ENCODE data around the gene ITGBL1.

The ITGBL1 gene

DNA sequence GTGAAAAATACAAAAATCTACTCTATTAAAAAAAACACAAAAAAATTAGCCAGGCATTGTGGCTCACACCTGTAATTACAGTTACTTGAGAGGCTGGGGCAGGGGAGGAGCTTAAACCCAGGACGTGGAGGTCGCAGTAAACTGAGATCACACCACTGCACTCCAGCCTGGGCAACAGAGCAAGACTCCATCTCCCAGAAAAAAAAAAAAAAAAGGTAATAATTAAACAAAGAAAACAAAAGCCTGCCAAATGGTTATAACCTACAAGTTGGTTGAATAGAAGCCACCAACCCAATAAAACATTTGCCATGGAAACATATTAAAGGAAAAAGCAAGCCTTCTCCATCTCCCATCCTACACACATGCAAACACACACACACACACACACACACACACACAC, 255.2 kb downstream of the ITGBL1 start:
- FAIRE-seq = no peak

DNA sequence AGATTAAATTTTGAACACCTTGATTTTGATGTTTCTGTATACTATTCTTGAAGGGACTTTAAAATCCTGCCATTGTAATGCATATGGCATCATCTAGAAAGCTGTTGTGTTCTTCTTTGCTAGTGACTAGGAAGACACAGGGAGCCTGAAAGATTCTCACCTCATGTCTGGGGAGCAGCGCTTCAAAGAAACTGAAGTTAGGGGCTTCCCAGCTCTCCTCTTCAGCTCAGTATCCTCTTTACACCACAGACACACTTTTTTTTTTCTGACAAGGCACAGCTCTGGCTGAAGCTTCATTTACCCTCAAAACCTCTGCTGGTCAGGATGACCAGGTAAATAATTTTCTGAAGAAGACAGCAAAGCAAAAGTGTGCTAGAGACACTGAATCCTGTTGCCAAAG, 255.6 kb downstream of the ITGBL1 start:
- no peak for FAIRE-seq

DNA sequence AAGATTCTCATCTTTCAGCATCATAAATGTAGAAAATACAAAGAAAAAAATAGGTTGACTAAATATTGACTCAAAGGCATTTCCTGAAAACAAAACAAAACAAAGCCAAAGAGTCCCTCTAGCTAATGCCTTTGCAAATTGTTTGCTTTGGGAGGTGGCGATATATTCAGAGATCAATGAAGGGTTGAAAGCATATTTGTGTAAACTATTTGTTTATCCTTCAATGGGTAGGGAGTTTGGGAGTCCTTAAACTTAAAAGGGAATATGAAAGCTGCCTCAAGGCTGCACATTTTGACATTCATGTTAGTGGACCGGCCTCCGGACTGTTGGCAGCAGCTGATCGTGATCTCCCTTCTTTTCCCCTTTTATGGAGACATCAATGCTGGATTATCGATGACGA, 257.5 kb downstream of the ITGBL1 start:
- FAIRE-seq = no peak

DNA sequence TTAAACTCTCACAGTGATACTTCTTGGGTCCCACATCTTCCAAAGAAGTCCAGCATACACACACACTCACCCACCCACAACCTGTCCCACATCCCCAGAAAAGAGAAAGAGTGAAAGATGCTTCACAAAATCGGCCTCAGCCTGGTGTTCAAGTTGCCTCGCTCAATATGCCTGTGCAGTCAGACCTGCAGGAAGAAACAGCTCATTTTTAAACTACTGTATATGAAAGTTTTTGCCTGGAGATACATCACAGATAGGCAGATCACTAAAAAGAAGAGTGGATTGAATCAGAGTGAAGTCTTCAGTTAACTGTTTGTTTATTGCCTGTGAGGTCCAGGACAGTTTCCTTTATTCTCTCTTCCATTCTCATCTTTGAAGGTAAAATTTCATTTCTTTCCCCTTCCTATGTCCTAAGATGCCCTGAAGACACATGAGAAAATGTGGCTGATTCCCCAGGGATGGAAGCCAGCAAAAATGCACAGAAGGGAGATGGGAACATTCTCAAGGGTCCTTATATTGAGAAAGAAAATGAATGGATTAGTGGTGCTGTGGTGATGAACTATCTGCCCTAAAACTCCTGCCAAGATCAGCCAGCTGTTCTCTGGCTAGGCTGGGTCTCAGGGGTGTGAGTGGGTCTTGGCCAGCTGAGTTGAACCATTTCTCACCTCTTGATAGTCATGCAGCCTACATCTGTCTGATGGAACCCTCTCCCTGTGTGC, 259.0 kb downstream of the ITGBL1 start:
- no peak for FAIRE-seq

DNA sequence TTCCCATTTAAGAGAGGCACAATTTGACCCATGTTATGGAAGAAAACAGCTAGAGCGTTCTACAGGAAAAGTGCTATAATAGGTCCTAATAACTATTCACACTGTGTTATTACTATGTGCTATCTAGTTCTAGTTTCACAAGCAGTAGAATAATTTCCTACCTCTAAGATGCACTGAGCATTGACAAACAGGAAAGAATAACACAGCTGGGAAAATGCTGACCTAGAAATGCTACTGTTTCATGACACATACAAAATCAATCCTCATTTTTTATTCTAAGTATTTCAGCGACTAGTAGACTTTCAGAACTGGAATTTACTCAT, 259.5 kb downstream of the ITGBL1 start:
- no peak for FAIRE-seq

DNA sequence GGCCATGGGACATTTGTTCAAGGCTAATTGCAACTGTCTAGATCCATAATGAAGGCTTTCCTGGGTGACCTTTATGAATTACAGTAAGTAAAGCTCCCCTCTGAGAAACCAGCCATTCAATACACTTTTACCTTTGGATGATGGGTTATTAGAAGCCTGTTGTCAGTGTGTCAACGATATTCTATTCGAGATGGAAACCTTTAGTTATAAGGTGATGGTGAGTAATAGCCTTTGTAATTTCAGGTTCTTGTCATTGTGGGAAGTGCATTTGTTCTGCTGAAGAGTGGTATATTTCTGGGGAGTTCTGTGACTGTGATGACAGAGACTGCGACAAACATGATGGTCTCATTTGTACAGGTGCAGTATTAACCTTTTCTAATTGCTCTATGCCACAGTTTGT, 261.7 kb downstream of the ITGBL1 start:
- FAIRE-seq = no peak

DNA sequence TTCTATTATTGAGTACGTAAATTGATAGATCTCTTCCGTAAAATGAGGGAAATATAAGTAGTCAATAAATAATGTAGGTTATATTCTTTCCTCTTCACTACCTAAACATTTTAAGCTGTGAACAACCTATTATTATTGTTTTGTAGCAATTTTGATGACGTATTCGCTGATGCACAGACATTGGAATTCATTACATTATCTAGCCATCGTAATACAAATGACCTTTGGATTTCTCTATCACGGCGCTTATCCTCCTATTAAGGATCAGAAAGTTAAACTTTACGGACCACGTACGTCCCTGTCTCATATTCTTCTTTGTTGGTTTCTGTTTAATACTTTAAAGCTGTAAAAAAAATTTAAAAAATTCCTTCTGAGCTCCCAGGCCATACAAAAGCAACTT, 264.9 kb downstream of the ITGBL1 start:
- FAIRE-seq = no peak

DNA sequence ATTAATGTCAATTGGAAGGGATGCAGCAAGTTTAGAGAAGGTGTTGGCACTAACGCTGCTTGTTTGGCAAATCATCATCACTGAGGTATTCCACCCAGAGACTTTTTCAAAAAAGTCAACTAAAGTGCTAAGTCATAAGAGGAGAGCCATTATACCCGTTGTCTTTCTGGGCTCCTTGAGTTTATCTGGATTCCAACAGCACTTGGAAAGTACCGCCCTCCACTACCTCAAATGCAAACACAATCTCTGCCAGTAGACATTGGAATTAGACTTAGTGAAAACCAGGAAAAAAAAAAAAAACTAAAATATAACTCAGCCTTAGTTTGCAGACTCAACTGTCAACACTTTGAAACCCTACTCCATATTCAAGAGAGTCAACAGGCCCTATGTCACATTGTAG, 266.0 kb downstream of the ITGBL1 start:
- no peak for FAIRE-seq

DNA sequence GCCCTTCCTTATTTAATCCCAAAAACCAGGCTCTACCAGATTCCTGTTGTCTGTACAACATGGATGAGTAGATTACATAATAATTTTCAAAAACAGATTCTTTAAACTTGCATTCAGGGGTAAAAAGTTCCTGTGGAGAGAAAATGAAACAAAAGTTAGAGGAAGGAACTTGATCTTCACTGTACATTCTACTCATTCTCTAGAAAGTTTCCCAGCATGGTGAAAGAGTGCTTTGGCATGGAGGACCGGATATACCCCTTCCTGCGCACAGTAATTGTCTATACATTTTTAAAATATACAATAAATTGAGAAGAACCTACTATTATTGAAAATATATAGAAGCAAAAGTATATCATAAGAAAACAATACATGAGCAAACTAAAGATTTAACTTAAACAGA, 274.2 kb downstream of the ITGBL1 start:
- FAIRE-seq = no peak

DNA sequence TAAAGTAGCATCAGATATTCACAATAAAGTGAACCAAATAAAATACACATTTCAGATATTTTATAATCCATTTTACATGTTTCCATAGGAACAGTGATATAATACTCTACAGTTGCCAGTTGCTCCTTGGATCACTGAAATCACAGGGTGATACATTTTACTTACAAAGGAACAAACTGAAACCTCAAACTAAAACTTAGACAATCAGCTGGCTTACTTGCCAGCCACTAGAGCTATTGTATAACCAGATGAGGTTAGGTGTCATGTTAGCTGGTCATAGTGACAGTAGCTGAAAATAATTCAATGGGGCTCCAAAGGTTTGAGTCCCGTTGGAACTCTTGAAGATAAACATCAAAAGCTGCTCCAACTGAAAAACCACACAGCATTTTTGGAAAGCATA, 274.6 kb downstream of the ITGBL1 start:
- no peak for FAIRE-seq

DNA sequence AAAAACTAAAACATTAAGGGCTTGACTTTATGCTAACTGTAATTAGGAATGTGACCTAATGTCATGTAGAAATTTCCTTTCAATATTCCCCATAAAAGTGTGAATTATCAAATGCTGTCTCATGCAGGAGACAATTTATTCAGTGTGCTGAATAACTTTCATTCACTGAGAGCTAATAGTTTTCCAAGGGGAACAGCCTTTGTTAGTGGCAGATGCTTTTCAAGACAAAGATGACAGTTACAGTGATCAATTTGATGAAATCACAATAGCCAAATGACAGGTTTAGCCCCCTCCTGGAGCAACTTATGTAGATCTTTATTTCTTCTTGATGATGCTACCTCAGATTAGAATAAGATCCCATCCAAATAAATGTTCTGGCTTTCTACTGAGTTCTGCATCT, 275.5 kb downstream of the ITGBL1 start:
- FAIRE-seq = no peak

DNA sequence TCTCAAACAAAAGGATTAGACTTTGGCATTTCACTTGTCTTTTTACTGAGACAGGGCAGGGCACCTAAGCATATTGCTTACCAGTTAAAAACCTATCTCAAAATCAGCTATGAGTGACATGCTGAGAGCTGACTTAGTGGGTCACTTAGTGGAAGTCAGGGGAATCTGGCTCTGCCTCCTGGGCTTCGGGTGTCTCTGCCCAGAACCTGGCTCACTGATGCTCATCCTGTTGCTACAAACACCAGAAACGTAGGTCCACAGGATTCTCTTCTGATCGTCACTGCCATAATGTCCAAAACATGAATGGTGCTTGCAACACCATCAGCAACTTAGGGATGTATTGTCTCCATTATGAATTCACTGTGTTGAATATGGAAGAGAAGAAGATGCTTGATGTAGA, 276.1 kb downstream of the ITGBL1 start:
- FAIRE-seq = no peak

DNA sequence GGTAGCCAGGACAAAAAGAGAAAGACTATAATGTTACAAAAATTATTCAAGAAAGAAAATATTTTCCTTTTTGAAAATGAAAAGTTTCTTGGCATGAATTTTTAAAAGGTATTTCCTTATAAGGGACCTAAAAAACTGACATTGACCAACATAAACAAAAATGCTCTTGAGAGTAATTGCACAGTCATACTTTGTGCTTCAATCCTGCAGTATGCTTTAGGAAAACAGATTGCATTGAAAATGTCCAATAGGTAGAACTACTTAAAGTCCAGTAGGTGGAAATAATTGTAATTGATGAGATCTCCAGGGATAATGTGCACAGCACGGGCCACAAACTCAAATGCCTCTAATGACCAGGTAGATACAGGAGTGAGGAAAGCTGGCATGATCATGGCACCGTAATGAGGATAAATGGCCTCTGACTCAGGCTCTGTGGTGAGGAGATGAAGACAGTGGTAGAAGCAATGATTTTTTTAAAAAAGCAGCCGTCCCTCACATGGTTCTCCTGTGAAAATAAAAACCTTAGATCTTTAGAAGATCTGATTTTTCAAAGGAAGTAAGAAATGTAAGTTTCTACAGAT, 278.0 kb downstream of the ITGBL1 start:
- no peak for FAIRE-seq

DNA sequence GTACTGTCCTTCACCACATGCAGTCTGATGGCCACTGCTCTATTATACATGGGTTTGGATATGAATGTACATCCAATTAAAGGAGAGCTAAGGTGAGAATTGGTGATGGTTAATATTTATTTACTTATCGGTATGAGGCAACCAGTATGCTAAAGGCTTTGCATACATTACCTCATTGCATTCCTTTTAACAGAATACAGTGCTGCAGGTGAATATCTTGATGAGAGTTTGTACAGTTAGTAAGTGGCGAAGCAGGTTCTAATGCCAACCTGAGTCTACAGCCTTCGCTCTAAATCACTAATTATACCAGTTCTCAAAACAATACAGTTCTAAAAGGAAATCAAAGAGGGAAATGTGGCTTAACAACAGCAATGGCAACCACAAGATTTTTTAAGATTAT, 284.1 kb downstream of the ITGBL1 start:
- no peak for FAIRE-seq

DNA sequence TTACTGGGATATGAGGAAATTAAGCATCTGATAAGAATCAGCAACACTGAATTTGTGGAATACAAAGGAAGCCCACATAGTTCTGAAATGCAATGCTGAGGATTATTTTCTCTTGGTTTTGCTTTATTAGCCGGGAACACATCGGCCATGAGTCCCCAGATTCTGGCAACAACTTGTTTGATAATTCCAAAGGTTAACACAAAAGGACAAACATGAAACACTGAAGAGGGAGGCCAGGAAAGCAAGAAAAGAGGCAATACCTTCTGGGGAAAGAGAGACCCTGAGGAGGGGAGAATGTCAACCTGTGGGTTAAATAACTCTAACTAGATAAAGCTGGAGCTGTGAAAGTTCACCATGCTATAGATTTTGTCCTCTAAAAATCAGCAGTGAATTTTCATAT, 285.9 kb downstream of the ITGBL1 start:
- FAIRE-seq = no peak

DNA sequence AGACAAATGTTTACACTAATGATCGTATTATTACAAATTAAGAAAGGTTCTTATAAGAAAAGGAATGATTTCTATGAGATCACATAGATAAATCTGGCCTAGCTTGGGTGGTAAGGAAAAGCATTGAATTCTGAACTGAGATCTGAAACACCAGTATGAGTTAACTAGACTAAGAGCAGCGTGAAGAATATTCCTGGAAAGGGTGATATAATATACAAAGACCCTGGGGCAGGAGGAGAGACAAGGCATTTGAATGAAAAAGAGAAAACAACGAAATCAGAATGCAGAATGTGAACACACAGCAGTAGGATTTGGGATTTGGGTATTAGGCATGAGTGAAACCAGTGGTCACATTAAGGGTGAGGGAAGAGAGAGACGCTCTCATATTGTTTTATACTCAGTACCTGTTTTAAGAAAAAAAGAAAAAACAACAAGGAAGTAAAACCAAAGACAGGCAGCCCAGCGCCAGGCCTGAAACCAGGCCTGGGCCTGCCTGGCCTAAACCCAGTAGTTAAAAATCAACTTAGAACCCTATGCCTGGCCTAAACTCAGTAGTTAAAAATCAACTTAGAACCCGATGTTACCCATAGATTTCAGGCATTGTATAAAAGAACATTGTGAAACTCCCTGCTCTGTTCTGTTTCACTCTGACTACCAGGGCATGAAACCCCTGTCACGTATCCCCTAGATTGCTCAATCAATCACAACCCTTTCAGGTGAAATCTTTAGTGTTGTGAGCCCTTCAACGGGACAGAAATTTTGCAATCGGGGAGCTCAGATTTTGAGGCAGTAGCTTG, 287.1 kb downstream of the ITGBL1 start:
- FAIRE-seq = no peak

DNA sequence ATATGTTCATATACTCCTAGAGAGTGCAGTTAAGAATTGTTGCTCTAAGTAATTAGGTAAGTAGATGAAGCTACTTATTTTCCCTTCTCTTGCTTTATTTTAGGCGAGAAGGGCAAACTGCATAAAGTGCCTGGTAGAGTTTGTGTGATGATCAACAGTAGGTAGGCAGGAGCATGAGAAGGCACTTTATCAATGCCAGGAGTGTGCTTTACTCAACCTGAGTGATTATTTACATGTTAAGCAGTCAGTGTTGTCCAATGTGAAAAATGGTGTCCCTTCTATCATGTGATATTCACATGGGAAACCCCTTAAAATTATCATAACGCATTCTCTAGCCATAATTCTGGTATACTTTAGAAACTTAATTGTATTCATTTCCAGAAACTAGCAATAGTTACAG, 294.0 kb downstream of the ITGBL1 start:
- no peak for FAIRE-seq

DNA sequence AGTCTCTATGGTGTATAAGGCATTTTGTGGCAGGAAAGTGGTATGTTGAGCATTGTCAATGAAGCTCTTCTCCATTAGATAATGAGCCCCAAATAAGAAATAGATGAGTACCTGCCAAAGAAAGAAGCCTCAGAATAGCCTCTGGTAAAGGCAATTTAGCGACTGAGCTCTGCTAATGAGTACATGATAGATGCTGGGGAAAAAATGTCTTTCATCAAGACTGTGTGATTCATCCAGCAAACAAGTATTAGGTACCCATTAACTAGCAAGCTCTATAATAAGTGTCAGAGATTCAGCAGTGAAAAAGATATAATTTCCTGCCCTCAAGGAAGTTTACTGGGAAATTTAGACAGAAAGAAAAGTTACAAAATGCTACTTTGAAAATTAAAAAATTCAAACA, 294.6 kb downstream of the ITGBL1 start:
- FAIRE-seq = no peak

DNA sequence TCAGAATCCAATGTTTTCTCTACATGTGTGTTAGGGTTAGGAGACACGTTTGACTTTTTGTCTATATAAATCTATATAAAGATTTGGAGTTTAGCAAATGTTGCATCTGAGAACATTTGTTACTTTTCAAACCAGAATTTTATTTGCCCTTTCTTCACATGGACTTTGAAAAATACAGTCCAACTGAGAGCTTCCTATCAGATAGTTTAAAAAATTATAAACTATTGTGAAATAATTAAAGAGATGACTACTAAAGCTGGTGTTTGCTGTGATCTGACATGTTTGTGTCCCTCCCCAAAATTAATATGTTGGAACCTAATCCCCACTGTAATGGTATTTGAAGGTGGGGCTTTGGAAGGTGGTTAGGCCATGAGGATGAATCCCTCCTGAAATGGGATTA, 297.1 kb downstream of the ITGBL1 start:
- no peak for FAIRE-seq

DNA sequence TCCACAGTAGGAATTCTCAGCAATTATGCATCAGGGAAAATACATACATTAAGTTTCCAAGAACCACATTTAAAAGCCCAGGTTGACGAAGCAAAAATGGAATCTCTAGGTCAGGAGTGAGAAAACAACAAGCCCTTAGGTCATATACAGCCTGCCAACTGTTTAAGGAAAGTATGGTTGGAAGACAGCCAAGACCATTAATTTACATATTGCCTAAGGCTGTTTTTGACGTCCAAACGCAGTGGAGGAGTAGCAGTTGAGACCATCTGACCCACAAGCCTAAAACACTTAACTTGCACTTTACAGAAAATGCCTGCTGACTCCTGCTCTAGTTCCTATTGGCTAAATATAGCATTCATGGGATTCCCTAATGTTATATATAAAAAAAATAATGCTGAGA, 299.0 kb downstream of the ITGBL1 start:
- no peak for FAIRE-seq

DNA sequence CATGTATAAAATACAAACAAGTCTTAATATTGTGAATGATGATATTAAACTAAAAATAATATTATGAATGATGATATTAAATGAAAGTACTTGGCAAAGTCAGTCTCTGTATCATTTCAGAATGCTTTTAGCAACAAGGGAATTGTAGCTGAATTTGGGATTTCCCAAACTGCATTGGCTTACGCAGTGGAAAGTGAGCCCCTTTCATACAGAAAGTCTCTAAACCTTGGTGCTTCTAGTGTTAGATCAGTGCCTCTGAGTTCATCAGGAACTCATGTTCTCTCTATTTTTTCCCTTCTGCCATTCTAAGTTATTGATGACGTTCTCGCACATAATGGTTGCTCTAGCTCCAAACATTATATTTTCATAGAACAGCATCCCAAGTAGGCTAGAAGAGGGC, 300.0 kb downstream of the ITGBL1 start:
- FAIRE-seq = no peak

DNA sequence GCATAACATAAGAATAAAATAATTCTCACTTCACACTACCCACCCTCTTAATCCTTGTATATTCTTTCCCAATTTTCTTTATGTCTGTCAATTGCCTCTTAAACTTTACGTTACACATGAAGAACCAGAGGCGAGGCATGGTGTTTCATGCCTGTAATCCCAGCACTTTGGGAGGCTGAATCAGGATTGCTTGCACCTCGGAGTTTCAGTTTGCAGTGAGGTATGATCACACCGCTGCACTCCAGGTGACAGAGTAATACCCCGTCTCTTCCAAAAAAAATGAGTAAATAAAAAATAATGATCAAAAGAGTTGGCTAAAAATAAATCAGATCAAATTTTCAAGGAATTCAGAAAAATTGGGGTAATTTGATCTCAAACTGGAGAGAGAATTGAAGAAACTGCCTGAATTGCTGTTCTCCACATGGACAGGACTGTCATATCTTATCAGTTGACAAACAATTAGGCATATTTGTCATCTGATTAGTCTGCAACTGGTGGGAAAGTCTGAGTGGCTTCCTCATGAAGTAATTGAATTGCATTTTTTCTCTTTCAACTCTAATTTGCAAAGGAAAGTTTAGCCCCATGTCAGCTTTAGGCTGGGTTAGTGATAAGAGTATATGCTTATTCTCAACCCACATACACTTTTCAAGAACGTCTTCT, 302.9 kb downstream of the ITGBL1 start:
- no peak for FAIRE-seq

DNA sequence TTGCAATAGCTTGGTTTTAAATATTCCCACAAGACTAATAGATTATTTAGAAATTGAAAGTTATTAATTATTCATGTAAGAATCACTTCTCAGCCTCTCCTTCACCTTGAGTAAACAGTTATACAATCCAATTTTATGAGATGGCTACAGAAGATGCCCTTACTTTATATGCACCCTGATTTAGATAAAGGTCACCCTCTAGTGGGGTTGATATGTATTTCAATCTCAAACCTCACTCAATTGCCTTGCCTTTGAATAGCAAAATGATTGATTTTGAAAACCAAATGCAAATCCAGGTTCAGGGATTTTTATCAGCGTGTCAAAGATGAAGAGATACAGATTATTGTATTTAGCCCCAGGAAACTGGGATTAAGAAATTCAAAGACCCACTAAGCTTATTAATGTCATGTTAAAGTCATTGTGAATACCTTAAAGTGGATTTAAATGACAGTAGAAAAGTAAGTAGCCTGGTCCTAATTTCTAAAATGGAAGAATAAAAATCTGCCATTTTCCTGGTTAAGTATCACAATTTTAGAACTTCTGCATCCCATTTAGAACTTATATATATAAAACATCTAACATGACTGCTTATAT, 305.1 kb downstream of the ITGBL1 start:
- FAIRE-seq = no peak
